Naive thymus-derived CD4-positive, alpha-beta T cell (primary cell): ENCODE measurements around the gene CAPN5. TPM values are rescaled to one million over a fixed set of nuclear protein-coding genes. Genes with fewer than 3 reads are reported as not detected.

Source experiments
- ATAC-seq: fragments of 150-1000 bp; cut with Tn5 transposase; 2 replicates; pipeline ENCODE4 v1.10.0; 2021; ENCODE audit warnings: mild to moderate bottlenecking, moderate library complexity
- CTCF ChIA-PET: fragments of 350-600 bp; sonication (Branson Sonifier 250); formaldehyde crosslinking; loops from one replicate; lab custom pipeline; 2021; ENCODE audit warnings: antibody characterized with exemption; lab: Charles Lee
- POLR2A ChIA-PET: fragments of 350-600 bp; sonication (Branson Sonifier 250); formaldehyde crosslinking; loops from one replicate; lab custom pipeline; 2021; ENCODE audit warnings: antibody characterized with exemption, inconsistent platforms; lab: Charles Lee
- DNase-seq, 9 donors: peaks; one replicate each; pipeline versions ENCODE4 v3.0.0 to v3.0.0-alpha.2; 2020 to 2022; ENCODE audit warnings: mixed read lengths in 1 of 9
- H3K27ac ChIP-seq: one replicate; pipeline ENCODE4 v1.7.0; 2013; ENCODE audit warnings: mild to moderate bottlenecking, low read depth, low read length, moderate library complexity
- H3K27me3 ChIP-seq, 2 donors: one replicate each; pipeline ENCODE4 v1.7.0; 2013; ENCODE audit warnings: low read length in 2 of 2, mild to moderate bottlenecking in 2 of 2, moderate library complexity in 2 of 2; ENCODE audit not compliant: control insufficient read depth in 2 of 2, insufficient read depth in 2 of 2
- H3K36me3 ChIP-seq, 3 experiments: 1 replicate in 2 of 3; 2 replicates in 1 of 3; pipeline ENCODE4 v1.7.0; 2013; ENCODE audit warnings: low read length in 3 of 3, mild to moderate bottlenecking in 3 of 3, moderate library complexity in 1 of 3; ENCODE audit not compliant: insufficient read depth in 3 of 3, control insufficient read depth in 2 of 3
- H3K4me1 ChIP-seq, 2 donors: one replicate each; pipeline ENCODE4 v1.7.0; 2013; ENCODE audit warnings: low read length in 2 of 2, mild to moderate bottlenecking in 2 of 2, moderate library complexity in 1 of 2; ENCODE audit not compliant: control insufficient read depth in 2 of 2, insufficient read depth in 2 of 2
- H3K4me3 ChIP-seq: 2 replicates; pipeline ENCODE4 v1.7.0; 2013; ENCODE audit warnings: mild to moderate bottlenecking, low read length
- H3K9me3 ChIP-seq, 3 experiments: 1 replicate in 2 of 3; 2 replicates in 1 of 3; pipeline ENCODE4 v1.7.0; 2013; ENCODE audit warnings: low read length in 3 of 3; ENCODE audit not compliant: control insufficient read depth in 2 of 3
- H3K27ac Mint-ChIP-seq, 9 donors: one replicate each; pipeline ENCODE4 v1.8.0; 2020 to 2022; ENCODE audit warnings: mixed read lengths in 9 of 9, mild to moderate bottlenecking in 8 of 9, moderate library complexity in 5 of 9, inconsistent platforms in 2 of 9
- H3K27me3 Mint-ChIP-seq, 5 donors: one replicate each; pipeline ENCODE4 v1.8.0; 2021 to 2022; ENCODE audit warnings: mixed read lengths in 5 of 5, mild to moderate bottlenecking in 1 of 5
- H3K36me3 Mint-ChIP-seq, 5 donors: one replicate each; pipeline ENCODE4 v1.8.0; 2020 to 2022; ENCODE audit warnings: mixed read lengths in 5 of 5, mild to moderate bottlenecking in 3 of 5, inconsistent platforms in 1 of 5
- H3K4me1 Mint-ChIP-seq, 7 donors: one replicate each; pipeline ENCODE4 v1.8.0; 2020 to 2022; ENCODE audit warnings: mixed read lengths in 7 of 7, mild to moderate bottlenecking in 3 of 7, inconsistent platforms in 1 of 7
- H3K4me3 Mint-ChIP-seq, 10 donors: one replicate each; pipeline ENCODE4 v1.8.0; 2020 to 2022; ENCODE audit warnings: mild to moderate bottlenecking in 10 of 10, mixed read lengths in 10 of 10, moderate library complexity in 6 of 10, inconsistent platforms in 2 of 10
- H3K9me3 Mint-ChIP-seq, 11 donors: one replicate each; pipeline ENCODE4 v1.8.0; 2020 to 2022; ENCODE audit warnings: mixed read lengths in 11 of 11, mild to moderate bottlenecking in 4 of 11, inconsistent platforms in 1 of 11, moderate library complexity in 1 of 11
- intact Hi-C, 2 donors: fragments of 100-400 bp; cut with micrococcal nuclease; formaldehyde crosslinking; loops; one replicate each; pipeline ENCODE4 v1.15.1; 2023
- polyA plus RNA-seq, 2 donors: library from polyadenylated mRNA; unstranded; fragments of 300-500 nt; fragmentation: Illumina TruSeq; gene quantifications; one replicate each; pipeline ENCODE4 v1.2.3, GENCODE V29; 2021
- total RNA-seq, 6 experiments: library from RNA in 5 of 6; stranded (reverse) in 5 of 6; gene quantifications; 1 replicate in 5 of 6; 2 replicates in 1 of 6; pipeline ENCODE4 v1.2.3 and lab custom pipeline; 2021 to 2026

The CAPN5 gene
- total and polyA plus RNA-seq, 7 experiments from 2014 or later: 0.94 to 5.8 (median 5.6) TPM

GRCh38 chr11:77113382-77114088 is 46.8 kb downstream of the CAPN5 start:
- peaks cover 0 to 4% (median 0%) of the 10 kb centered on the region in 3 experiments for H3K36me3 ChIP-seq
- intact Hi-C loops: loop anchor here in 1 of 2 donors (1.0 kb wide), 1 partner anchor 66 kb away; no protein-coding TSS in a partner anchor

DNA sequence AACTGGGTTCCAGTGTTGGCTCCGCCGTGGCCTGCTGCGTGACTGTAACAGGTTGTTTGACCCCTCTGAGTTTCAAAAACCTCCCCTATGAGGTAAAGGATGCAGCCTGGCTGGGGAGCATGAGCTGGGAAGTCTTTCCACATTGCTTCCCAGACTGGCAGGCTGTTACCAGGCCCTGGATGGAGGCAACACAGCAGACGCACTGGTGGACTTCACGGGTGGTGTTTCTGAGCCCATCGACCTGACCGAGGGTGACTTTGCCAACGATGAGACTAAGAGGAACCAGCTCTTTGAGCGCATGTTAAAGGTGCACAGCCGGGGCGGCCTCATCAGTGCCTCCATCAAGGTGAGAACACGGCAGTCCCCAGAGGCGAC is 47.3 kb downstream of the CAPN5 start:
- no peaks in the 10 kb centered on the region for H3K27me3 ChIP-seq
- H3K36me3 ChIP-seq: peaks cover 0 to 8% (median 0%) of the 10 kb centered on the region in 3 experiments
- no peak for ATAC-seq
- H3K4me3 ChIP-seq: no peak overlapping the region
- Mint-ChIP-seq H3K27ac (no peak overlapping the region), H3K36me3 (peaks cover 0 to 3% (median 0%) of the 10 kb centered on the region in 5 donors), H3K9me3 (no peaks in the 10 kb centered on the region), H3K27me3 (no peaks in the 10 kb centered on the region), H3K4me3 (no peak overlapping the region), H3K4me1 (peaks cover 0 to 3% (median 0%) of the 10 kb centered on the region in 7 donors)
- DNase-seq: no peak
- intact Hi-C loops: no loop called here
- ChIA-PET CTCF (interaction anchor here (1.0 to 1.3 kb wide), 2 partner anchors 31 to 856 kb away, joined by 3 read pairs; no protein-coding TSS in a partner anchor), POLR2A (no interaction called here)
- no peak overlapping the region for H3K27ac ChIP-seq
- no peaks in the 10 kb centered on the region for H3K9me3 ChIP-seq
- H3K4me1 ChIP-seq: no peaks in the 10 kb centered on the region

More at GRCh38 chr11:77113382-77114088, 46.8 kb downstream of the CAPN5 start:
- H3K4me1 ChIP-seq: no peaks in the 10 kb centered on the region
- no peak overlapping the region for H3K27ac ChIP-seq
- no peaks in the 10 kb centered on the region for H3K27me3 ChIP-seq
- Mint-ChIP-seq H3K36me3 (no peaks in the 10 kb centered on the region), H3K4me1 (peaks cover 0 to 3% (median 0%) of the 10 kb centered on the region in 7 donors), H3K27me3 (no peaks in the 10 kb centered on the region), H3K27ac (peak overlapping the region in 2 of 9 donors; percentile 59 to 68), H3K4me3 (no peak overlapping the region), H3K9me3 (no peaks in the 10 kb centered on the region)
- no peaks in the 10 kb centered on the region for H3K9me3 ChIP-seq
- ChIA-PET CTCF (interaction anchor here (1.0 to 1.3 kb wide), 2 partner anchors 31 to 66 kb away, joined by 3 read pairs; no protein-coding TSS in a partner anchor), POLR2A (no interaction called here)
- ATAC-seq: no peak
- no peak overlapping the region for H3K4me3 ChIP-seq
- DNase-seq: no peak

DNA sequence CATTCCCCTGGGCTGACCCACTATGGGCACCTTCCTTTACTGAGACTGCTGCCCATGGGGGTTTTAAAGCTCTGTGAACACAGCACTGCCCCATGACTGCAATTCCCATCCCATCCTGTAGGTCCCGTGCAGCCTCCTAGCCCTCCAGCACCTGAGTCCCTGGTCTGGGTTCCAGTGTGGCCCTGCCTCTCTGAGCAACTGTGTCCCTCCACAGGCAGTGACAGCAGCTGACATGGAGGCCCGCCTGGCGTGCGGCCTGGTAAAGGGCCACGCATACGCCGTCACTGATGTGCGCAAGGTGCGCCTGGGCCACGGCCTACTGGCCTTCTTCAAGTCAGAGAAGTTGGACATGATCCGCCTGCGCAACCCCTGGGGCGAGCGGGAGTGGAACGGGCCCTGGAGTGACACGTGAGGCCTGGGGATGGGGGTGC is 48.4 kb downstream of the CAPN5 start:
- no peak overlapping the region for H3K4me3 Mint-ChIP-seq
- H3K4me3 ChIP-seq: no peak overlapping the region
- intact Hi-C loops: no loop called here
- H3K36me3 ChIP-seq: peaks cover 0 to 8% (median 0%) of the 10 kb centered on the region in 3 experiments
- no peaks in the 10 kb centered on the region for H3K9me3 ChIP-seq
- DNase-seq (no peak), ATAC-seq (no peak)
- H3K27me3 Mint-ChIP-seq: no peaks in the 10 kb centered on the region
- peaks cover 0 to 7% (median 0%) of the 10 kb centered on the region in 5 donors for H3K36me3 Mint-ChIP-seq
- POLR2A ChIA-PET: no interaction called here
- H3K4me1 ChIP-seq: no peaks in the 10 kb centered on the region
- CTCF ChIA-PET: interaction anchor here (1.0 kb wide), 1 partner anchor 854 kb away, joined by 3 read pairs; no protein-coding TSS in a partner anchor
- peaks cover 0 to 3% (median 0%) of the 10 kb centered on the region in 7 donors for H3K4me1 Mint-ChIP-seq
- no peak overlapping the region for H3K27ac ChIP-seq
- H3K27me3 ChIP-seq: no peaks in the 10 kb centered on the region
- no peaks in the 10 kb centered on the region for H3K9me3 Mint-ChIP-seq
- no peak overlapping the region for H3K27ac Mint-ChIP-seq

GRCh38 chr11:77115956-77116355 is 49.2 kb downstream of the CAPN5 start:
- H3K9me3 ChIP-seq: no peaks in the 10 kb centered on the region
- ChIA-PET POLR2A (no interaction called here), CTCF (no interaction called here)
- peaks cover 0 to 4% (median 0%) of the 10 kb centered on the region in 7 donors for H3K4me1 Mint-ChIP-seq
- DNase-seq (no peak), ATAC-seq (no peak)
- H3K4me1 ChIP-seq: no peaks in the 10 kb centered on the region
- H3K27me3 ChIP-seq: no peaks in the 10 kb centered on the region
- H3K4me3 Mint-ChIP-seq: no peak overlapping the region
- no peak overlapping the region for H3K4me3 ChIP-seq
- H3K27me3 Mint-ChIP-seq: no peaks in the 10 kb centered on the region
- H3K27ac ChIP-seq: no peak overlapping the region
- intact Hi-C loops: no loop called here
- H3K27ac Mint-ChIP-seq: no peak overlapping the region
- peaks cover 0 to 14% (median 3%) of the 10 kb centered on the region in 5 donors for H3K36me3 Mint-ChIP-seq
- peaks cover 0 to 13% (median 0%) of the 10 kb centered on the region in 3 experiments for H3K36me3 ChIP-seq
- no peaks in the 10 kb centered on the region for H3K9me3 Mint-ChIP-seq

DNA sequence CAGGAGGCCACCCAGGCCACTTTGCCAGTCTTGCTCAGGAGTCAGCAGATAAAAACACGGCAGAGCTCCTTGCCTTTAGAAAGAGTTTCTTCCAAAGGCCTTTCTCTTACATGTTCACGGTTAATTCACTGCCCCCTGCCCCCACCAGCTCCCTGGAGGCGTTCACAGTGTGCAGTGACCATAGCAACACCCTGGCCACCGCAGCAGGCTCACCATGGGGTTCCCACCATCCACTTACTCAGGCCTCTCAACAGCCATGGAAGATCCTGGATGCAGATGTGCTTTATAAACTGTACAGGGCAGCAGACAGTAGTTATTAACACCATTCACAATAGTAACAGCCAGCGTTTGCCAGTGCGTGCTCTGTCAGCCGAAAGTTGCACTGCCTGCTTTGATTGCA is 50.7 kb downstream of the CAPN5 start:
- DNase-seq (no peak), ATAC-seq (no peak)
- Mint-ChIP-seq H3K27me3 (no peaks in the 10 kb centered on the region), H3K4me3 (no peak overlapping the region), H3K36me3 (peaks cover 0 to 16% (median 3%) of the 10 kb centered on the region in 5 donors), H3K4me1 (peaks cover 0 to 5% (median 0%) of the 10 kb centered on the region in 7 donors), H3K27ac (no peak overlapping the region), H3K9me3 (no peaks in the 10 kb centered on the region)
- no peaks in the 10 kb centered on the region for H3K4me1 ChIP-seq
- no peak overlapping the region for H3K4me3 ChIP-seq
- peaks cover 0 to 24% (median 0%) of the 10 kb centered on the region in 3 experiments for H3K36me3 ChIP-seq
- H3K9me3 ChIP-seq: no peaks in the 10 kb centered on the region
- no peaks in the 10 kb centered on the region for H3K27me3 ChIP-seq
- intact Hi-C loops: no loop called here
- ChIA-PET CTCF (interaction anchor here (0.6 kb wide), 1 partner anchor 62 kb away, joined by 3 read pairs; no protein-coding TSS in a partner anchor), POLR2A (no interaction called here)
- H3K27ac ChIP-seq: no peak overlapping the region

- CTCF ChIA-PET: interaction anchor here (0.6 kb wide), 1 partner anchor 62 kb away, joined by 3 read pairs; no protein-coding TSS in a partner anchor
- no peak overlapping the region for H3K4me3 Mint-ChIP-seq
- H3K27ac Mint-ChIP-seq: no peak overlapping the region
- peaks cover 0 to 18% (median 3%) of the 10 kb centered on the region in 5 donors for H3K36me3 Mint-ChIP-seq
- Histone ChIP-seq H3K27me3 (no peaks in the 10 kb centered on the region), H3K36me3 (peaks cover 0 to 24% (median 0%) of the 10 kb centered on the region in 3 experiments), H3K4me3 (no peak overlapping the region), H3K9me3 (no peaks in the 10 kb centered on the region), H3K27ac (no peak overlapping the region), H3K4me1 (no peaks in the 10 kb centered on the region)
- H3K27me3 Mint-ChIP-seq: no peaks in the 10 kb centered on the region
- H3K4me1 Mint-ChIP-seq: peaks cover 0 to 5% (median 0%) of the 10 kb centered on the region in 7 donors
- intact Hi-C loops: no loop called here
- H3K9me3 Mint-ChIP-seq: no peaks in the 10 kb centered on the region
- POLR2A ChIA-PET: no interaction called here
- no peak for DNase-seq
- ATAC-seq: no peak
These were observed 51.3 kb downstream of the CAPN5 start for GRCh38 chr11:77118086-77118485.
